Spleen (tissue), 11 donors: Measurements from ENCODE around the gene SH3D19. TPM values are rescaled to one million over a fixed set of nuclear protein-coding genes. Genes with fewer than 3 reads are reported as not detected.

Source experiments
- DNase-seq: peaks from one replicate; pipeline ENCODE4 v3.0.0-alpha.2; 2020
- H3K27ac ChIP-seq, 8 donors: fragments of 200-600 bp; sonication (generic) in 7 of 8; 1 replicate in 4 of 8; 2 replicates in 4 of 8; pipeline versions ENCODE4 v1.5.0 to v1.8.0; 2016 to 2021; ENCODE audit warnings: inconsistent platforms in 4 of 8, mild to moderate bottlenecking in 4 of 8, moderate library complexity in 1 of 8
- H3K27me3 ChIP-seq, 7 donors: fragments of 200-600 bp; sonication (generic) in 6 of 7; replicated peaks in 1 of 7; 1 replicate in 4 of 7; 2 replicates in 3 of 7; pipeline versions ENCODE4 v1.5.0 to v1.8.0; 2016 to 2021; ENCODE audit warnings: inconsistent platforms in 3 of 7, mild to moderate bottlenecking in 1 of 7
- H3K36me3 ChIP-seq, 6 donors: fragments of 200-600 bp; sonication (generic) in 5 of 6; 1 replicate in 4 of 6; 2 replicates in 2 of 6; pipeline versions ENCODE4 v1.5.0 to v1.8.0; 2016 to 2021; ENCODE audit warnings: inconsistent platforms in 2 of 6
- H3K4me1 ChIP-seq, 6 donors: fragments of 200-600 bp; sonication (generic) in 5 of 6; 1 replicate in 3 of 6; 2 replicates in 3 of 6; pipeline versions ENCODE4 v1.5.0 to v1.8.0; 2016 to 2021; ENCODE audit warnings: inconsistent platforms in 3 of 6
- H3K4me3 ChIP-seq, 8 donors: fragments of 200-600 bp; sonication (generic) in 7 of 8; 1 replicate in 4 of 8; 2 replicates in 4 of 8; pipeline versions ENCODE4 v1.5.0 to v1.8.0; 2016 to 2021; ENCODE audit warnings: inconsistent platforms in 4 of 8, mild to moderate bottlenecking in 4 of 8, moderate library complexity in 2 of 8
- H3K9me3 ChIP-seq, 8 donors: fragments of 200-600 bp; sonication (generic) in 7 of 8; 1 replicate in 4 of 8; 2 replicates in 4 of 8; pipeline versions ENCODE4 v1.5.0 to v1.8.0; 2016 to 2021; ENCODE audit warnings: inconsistent platforms in 4 of 8
- CTCF ChIP-seq, 11 experiments: fragments of 200-600 bp in 7 of 11; fragments of 450-650 bp in 4 of 11; sonication (generic) in 4 of 11; IDR thresholded peaks in 8 of 11; conservative IDR thresholded peaks in 3 of 11; 1 replicate in 7 of 11; 2 replicates in 4 of 11; pipeline versions ENCODE4 v1.4.0 to v1.8.0; 2016 to 2021; ENCODE audit warnings: antibody characterized with exemption in 11 of 11, inconsistent platforms in 4 of 11, mild to moderate bottlenecking in 1 of 11
- POLR2A ChIP-seq, 3 donors: fragments of 450-650 bp; IDR thresholded peaks; one replicate each; pipeline ENCODE4 v1.5.1; 2017; ENCODE audit warnings: antibody characterized with exemption in 3 of 3, mild to moderate bottlenecking in 1 of 3
- POLR2AphosphoS5 ChIP-seq, 3 donors: sonication (generic); formaldehyde crosslinking; IDR thresholded peaks; one replicate each; pipeline ENCODE4 v1.5.1; 2017; ENCODE audit warnings: antibody characterized with exemption in 3 of 3
- WGBS, 5 donors: extraction: QIAGEN DNeasy Blood & Tissue Kit in 3 of 5; methylation state at CpG; one replicate each; pipeline versions ENCODE4 v1.1.5 to v1.1.7; 2013 to 2018; 5-methylcytosine and 5-hydroxymethylcytosine counted together
- intact Hi-C: fragments of 100-400 bp; cut with DNase I; formaldehyde crosslinking; loops from one replicate; pipeline ENCODE4 v1.15.0; 2023; ENCODE audit warnings: low total_unique reads
- polyA plus RNA-seq, 3 donors: library from polyadenylated mRNA; stranded (reverse); fragments of 200-250 nt; gene quantifications; one replicate each; pipeline ENCODE4 v1.2.1, GENCODE V29; 2013
- total RNA-seq, 7 donors: library from RNA; depleted of rRNA in 3 of 7; stranded (reverse); fragments of >200 nt in 3 of 7; fragmentation: NEBNext Ultra II Directional in 4 of 7; extraction: Animal tissue kit (Norgen Biotek cat#: 25700) in 4 of 7; gene quantifications; one replicate each; pipeline versions ENCODE4 v1.1.0 to v1.2.1, GENCODE V29; 2016 to 2021
- donor health status: healthy with polysubstance abuse.
- donor health status: DM: no; HTN: no; CAD: no; lungs with moderate emphysema.
- donor health status: DM: no; HTN: no; CAD: no.
- donor health status: Bipolar disorder and iron deficiency.
- donor health status: healthy.
- donor health status: DM: no; HTN: no; CAD: no.
- donor health status: DM: yes; HTN: yes; CAD: no.

Gene SH3D19
- total and polyA plus RNA-seq, 10 donors, result 3.0 to 33.3 (median 14.7) TPM

- 69 to 96% (median 91%) methylated on average over 2 of the region's 2 CpGs for WGBS, 5 donors
- H3K27me3 ChIP-seq, result no peaks in the 10 kb centered on the region
- no peak for DNase-seq
- H3K27ac ChIP-seq, result no peak overlapping the region
- intact Hi-C loops, result no loop called here
- TF ChIP-seq POLR2A (IDR thresholded peaks at IDR 0.05) (no peak), CTCF (IDR thresholded peaks at IDR 0.05 in 8 of 11, conservative IDR thresholded peaks at IDR 0.05 in 3 of 11) (no peak), POLR2AphosphoS5 (IDR thresholded peaks at IDR 0.05) (no peak)
- H3K36me3 ChIP-seq, result no peaks in the 10 kb centered on the region
- H3K9me3 ChIP-seq, result no peaks in the 10 kb centered on the region
- no peak overlapping the region for H3K4me3 ChIP-seq
- peaks cover 0 to 5% (median 0%) of the 10 kb centered on the region in 6 donors for H3K4me1 ChIP-seq
Observed at GRCh38 chr4:151248519-151248918, 76.9 kb downstream of the SH3D19 start.

DNA sequence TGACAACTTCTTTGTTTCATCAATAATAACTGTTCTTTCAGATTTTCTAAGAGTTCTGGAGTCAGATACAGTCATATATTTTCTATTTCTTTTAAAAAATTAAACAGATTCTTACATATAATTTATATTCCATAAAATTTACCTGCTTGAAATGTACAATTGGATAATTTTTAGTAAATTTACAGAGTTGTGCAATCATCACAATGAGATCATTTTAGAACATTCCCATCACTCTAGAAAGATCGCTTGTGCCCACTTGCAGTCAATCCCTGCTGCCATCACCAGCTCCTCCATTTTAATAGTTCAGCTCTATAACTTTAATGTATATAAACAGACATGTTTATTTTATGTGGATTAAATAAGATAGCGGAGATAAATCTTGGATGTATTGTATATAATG lies 78.0 kb downstream of the SH3D19 start:
- no peak for DNase-seq
- H3K27ac ChIP-seq, result no peak overlapping the region
- H3K4me1 ChIP-seq, result peaks cover 0 to 5% (median 0%) of the 10 kb centered on the region in 6 donors
- no peaks in the 10 kb centered on the region for H3K36me3 ChIP-seq
- 94 to 98% (median 95%) methylated on average over 2 of the region's 2 CpGs for WGBS, 5 donors
- no peaks in the 10 kb centered on the region for H3K27me3 ChIP-seq
- intact Hi-C loops, result no loop called here
- H3K4me3 ChIP-seq, result no peak overlapping the region
- no peak for TF ChIP-seq CTCF (IDR thresholded peaks at IDR 0.05 in 8 of 11, conservative IDR thresholded peaks at IDR 0.05 in 3 of 11)
- no peak for TF ChIP-seq POLR2AphosphoS5 (IDR thresholded peaks at IDR 0.05)
- TF ChIP-seq POLR2A (IDR thresholded peaks at IDR 0.05), result no peak
- no peaks in the 10 kb centered on the region for H3K9me3 ChIP-seq

GRCh38 chr4:151246742-151247141 lies 78.7 kb downstream of the SH3D19 start:
- Histone ChIP-seq H3K27me3 (no peaks in the 10 kb centered on the region), H3K27ac (no peak overlapping the region), H3K4me3 (no peak overlapping the region), H3K9me3 (no peaks in the 10 kb centered on the region), H3K4me1 (peaks cover 0 to 2% (median 0%) of the 10 kb centered on the region in 6 donors), H3K36me3 (no peaks in the 10 kb centered on the region)
- TF ChIP-seq POLR2A (IDR thresholded peaks at IDR 0.05) (no peak), POLR2AphosphoS5 (IDR thresholded peaks at IDR 0.05) (no peak), CTCF (IDR thresholded peaks at IDR 0.05 in 8 of 11, conservative IDR thresholded peaks at IDR 0.05 in 3 of 11) (no peak)
- 76 to 90% (median 85%) methylated on average over 2 of the region's 2 CpGs for WGBS, 5 donors
- no peak for DNase-seq
- intact Hi-C loops, result no loop called here

DNA sequence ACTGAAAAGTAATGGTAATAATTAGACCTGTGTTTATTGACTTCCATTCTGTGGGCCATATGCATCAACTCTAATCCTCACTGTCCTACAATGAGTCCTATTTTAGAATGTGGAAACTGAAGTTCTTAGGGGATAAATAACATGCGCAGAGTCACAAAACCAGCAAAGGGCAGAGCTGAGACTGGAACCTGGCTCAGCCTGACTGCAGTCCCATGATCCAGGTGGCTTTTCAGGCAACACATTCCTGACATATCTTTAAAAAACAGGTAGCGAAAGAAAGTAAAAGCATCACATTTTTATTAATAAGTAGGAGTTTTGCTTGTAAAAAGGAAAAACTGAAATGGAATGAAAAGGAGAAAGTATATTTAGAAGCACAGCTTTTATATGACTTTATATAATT lies 83.1 kb downstream of the SH3D19 start:
- Histone ChIP-seq H3K27me3 (no peaks in the 10 kb centered on the region), H3K27ac (no peak overlapping the region), H3K36me3 (no peaks in the 10 kb centered on the region), H3K4me1 (no peaks in the 10 kb centered on the region), H3K9me3 (no peaks in the 10 kb centered on the region), H3K4me3 (no peak overlapping the region)
- WGBS, 5 donors, result 93 to 99% (median 95%) methylated on average over 2 of the region's 2 CpGs
- TF ChIP-seq POLR2AphosphoS5 (IDR thresholded peaks at IDR 0.05), result no peak
- TF ChIP-seq POLR2A (IDR thresholded peaks at IDR 0.05), result no peak
- no peak for TF ChIP-seq CTCF (IDR thresholded peaks at IDR 0.05 in 8 of 11, conservative IDR thresholded peaks at IDR 0.05 in 3 of 11)
- intact Hi-C loops, result no loop called here
- no peak for DNase-seq
